Omental fat pad (tissue), 4 donors: ENCODE data around the gene DHX58. TPM values are rescaled to one million over a fixed set of nuclear protein-coding genes. Genes with fewer than 3 reads are reported as not detected.

ENCODE experiments used
- ATAC-seq: fragments of 150-250 bp; one replicate; pipeline ENCODE4 v1.9.1; 2016; ENCODE audit warnings: mild to moderate bottlenecking, moderate library complexity; ENCODE audit not compliant: low FRiP score
- DNase-seq: peaks from one replicate; pipeline ENCODE4 v3.0.0-alpha.2; 2019; ENCODE audit warnings: low spot score
- CTCF ChIP-seq, 3 donors: fragments of 450-650 bp; IDR thresholded peaks; one replicate each; pipeline ENCODE4 v1.5.1; 2016 to 2017; ENCODE audit warnings: antibody characterized with exemption in 3 of 3, mild to moderate bottlenecking in 3 of 3, moderate library complexity in 2 of 3
- total RNA-seq, 4 donors: library from RNA; depleted of rRNA; stranded (reverse); fragments of >200 nt; gene quantifications; one replicate each; pipeline ENCODE4 v1.1.0, GENCODE V29; 2016

DHX58 gene
- total RNA-seq, 4 donors from 2014 or later: 7.8 to 21.8 (median 10.2) TPM

GRCh38 chr17:42098730-42099399 lies 13.6 kb downstream of the DHX58 start:
- no peak for DNase-seq
- no peak for TF ChIP-seq CTCF (IDR thresholded peaks at IDR 0.05)
- no peak for ATAC-seq

- ATAC-seq (peak; percentile 43), DNase-seq (no peak)
- no peak for TF ChIP-seq CTCF (IDR thresholded peaks at IDR 0.05)
These were observed 14.6 kb downstream of the DHX58 start, which contains the start of gene ZNF385C for GRCh38 chr17:42097691-42098631. TSS of gene ZNF385C (minus strand) at chr17:42098473. CDS start at chr17:42063056, 35,417 bp downstream.

GRCh38 chr17:42096360-42097111 lies 16.0 kb downstream of the DHX58 start:
- DNase-seq: no peak
- TF ChIP-seq CTCF (IDR thresholded peaks at IDR 0.05): no peak
- no peak for ATAC-seq

GRCh38 chr17:42094375-42095069 lies 18.0 kb downstream of the DHX58 start:
- TF ChIP-seq CTCF (IDR thresholded peaks at IDR 0.05): no peak
- no peak for ATAC-seq
- DNase-seq: no peak

GRCh38 chr17:42092939-42093338 lies 19.6 kb downstream of the DHX58 start:
- no peak for TF ChIP-seq CTCF (IDR thresholded peaks at IDR 0.05)
- ATAC-seq: no peak
- no peak for DNase-seq
